ENCODE data around the gene PTN.

GRCh38 chr7:137289101-137289500 is 54.4 kb downstream of the PTN start:
- TF ChIP-seq POLR2A (IDR thresholded peaks at IDR 0.05; ENCODE audit: insufficient read depth in 1 of 2, low read depth in 2 of 2, low read length in 2 of 2) (no peak), CTCF (CRISPR knock-in tag; IDR thresholded peaks at IDR 0.05) (no peak), ZHX2 (IDR thresholded peaks at IDR 0.05; ENCODE audit: low read depth) (no peak), ZHX2 (CRISPR knock-in tag; IDR thresholded peaks at IDR 0.05; ENCODE audit: borderline replicate concordance) (no peak), RXRA (CRISPR knock-in tag; IDR thresholded peaks at IDR 0.05) (no peak), XRCC5 (optimal IDR thresholded peaks at IDR 0.05; ENCODE audit: low read length) (no peak), HOXA5 (CRISPR knock-in tag; IDR thresholded peaks at IDR 0.05) (no peak), SIN3A (IDR thresholded peaks at IDR 0.05; ENCODE audit: borderline replicate concordance, low read depth, low read length) (no peak)

Measured in HepG2 (cell line).